Cerebellar nuclear complex (tissue), 1 donor: ENCODE data around the gene TSSK6.
"Not testable (repeated sequence)": the region's sequence is repeated elsewhere in the genome, so short reads cannot be mapped to it uniquely, and the experiment has no call there.

Source experiments
- DNase-seq, 2 experiments: peaks; one replicate each; lab custom pipeline; 2025; lab: John Stamatoyannopoulos, UW

TSSK6 gene

DNA sequence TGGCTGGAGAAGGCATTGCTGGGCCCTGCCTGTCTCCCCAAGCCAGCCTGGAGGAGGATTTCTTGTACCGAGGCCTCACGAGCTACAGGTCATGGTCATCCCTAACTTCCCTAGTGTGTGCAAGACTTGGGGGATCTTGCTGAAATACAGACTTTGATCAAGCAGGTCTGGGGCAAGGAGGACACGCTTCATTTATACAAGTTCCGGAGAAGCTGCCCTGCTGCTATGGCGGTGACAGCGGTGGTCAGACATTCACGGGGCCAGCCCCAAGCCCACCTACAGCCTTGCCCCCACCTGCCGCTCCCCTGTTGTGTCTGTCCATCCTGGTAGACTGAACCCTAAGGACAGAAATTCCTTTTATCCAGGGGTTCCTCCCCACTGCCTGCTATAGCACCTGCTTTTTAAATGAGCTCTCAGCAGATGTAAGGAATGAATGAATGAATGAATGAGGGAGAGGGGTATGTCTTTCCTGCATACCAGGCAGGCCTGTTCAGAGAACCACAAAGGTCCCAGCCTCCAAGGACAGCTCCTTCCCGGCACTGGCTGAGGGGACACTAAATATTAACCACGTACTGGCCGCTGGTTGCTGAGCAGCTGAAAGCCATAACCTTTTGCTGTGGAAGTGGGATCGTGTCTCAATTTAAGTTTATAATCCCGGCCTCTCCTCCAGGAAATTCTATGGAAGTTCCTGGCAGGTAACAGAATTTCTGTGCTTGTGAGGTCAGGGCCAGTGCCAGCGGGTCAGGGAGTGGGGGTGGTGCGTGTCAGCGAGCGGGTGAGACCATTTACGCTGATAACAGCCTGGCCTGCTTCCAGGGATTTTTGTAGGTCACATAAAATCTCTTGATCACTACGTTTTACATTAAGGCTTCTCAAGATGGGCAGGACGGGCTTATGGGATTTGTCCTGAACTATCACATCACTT, 27.1 kb downstream of the TSSK6 start:
- no peak for DNase-seq

DNA sequence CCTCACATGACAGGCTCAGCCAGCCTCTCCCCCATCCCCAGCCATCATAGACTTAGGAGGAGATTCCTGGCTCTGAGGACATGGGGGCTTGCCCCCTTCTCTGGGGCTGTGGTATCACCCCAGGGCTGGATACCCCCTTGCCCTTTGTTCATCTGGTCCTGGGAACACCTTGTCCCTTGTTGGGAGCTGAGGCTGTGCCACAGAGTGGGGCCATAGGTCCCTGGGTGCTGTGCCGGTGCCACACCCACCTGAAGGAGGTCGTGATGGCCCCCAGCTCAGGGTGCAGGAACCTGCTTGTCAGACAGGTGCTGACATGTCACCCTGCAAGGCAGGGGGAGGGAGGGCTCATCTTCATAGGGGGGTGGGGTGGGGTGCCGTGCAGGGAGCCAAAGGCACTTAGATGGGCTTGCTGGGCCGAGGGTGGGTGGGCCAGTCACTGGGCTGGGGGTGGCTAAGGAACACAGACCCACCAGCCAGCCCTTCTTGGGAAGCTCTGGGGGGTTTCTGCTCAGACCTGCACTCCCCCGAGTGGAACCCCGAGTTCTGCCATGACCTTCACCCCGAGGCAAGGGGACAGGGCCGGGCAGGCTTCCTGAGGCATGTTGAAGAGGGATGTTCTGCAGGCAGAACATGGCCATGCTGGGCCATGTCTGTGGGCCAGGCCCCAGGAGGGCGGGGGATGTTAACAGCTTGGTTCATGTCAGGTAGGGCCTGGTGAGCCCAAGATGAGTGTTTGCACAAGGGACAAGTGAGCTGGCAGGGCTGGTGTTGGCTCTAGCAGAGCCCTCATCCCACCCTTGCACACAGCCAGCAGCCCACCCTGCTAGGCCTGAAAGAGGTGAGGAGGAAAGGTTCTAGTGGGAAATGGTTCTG, 28.0 kb downstream of the TSSK6 start:
- no peak for DNase-seq

DNA sequence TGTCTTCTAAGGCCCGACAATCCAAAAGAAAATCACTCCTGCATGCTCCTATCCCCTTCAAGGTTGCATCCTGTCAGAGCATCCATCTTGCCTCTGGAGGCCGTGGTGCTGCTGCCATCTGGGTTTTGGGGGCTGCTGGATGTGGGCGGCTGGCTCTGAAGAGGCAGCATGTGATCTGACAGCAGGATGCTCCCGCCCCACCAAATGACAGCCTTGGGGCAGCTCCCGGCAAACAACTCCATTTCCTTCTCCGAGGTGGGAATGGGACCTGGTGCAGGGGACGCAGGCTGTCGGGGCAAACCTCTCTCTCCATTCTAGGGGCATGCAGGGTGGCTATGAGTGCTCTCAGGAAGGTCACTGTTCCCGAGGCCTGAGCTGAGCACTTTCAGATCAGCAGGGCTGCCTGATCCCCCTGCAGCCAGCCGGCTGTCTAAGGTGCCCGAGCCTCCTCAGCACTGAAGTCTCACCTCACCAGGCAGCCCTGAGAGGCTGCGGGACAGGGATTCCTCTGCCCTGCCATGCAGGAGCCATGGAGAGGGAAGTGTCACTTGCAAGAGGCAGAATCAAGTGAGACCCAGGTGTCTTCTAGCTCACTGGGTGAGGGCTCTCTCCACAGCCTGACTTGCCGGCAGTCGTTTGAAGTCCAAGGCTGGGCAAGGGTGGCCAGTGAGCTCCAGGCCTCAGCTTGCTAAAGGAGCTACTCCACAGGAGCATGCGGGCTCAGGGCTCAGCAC, 28.8 kb downstream of the TSSK6 start:
- DNase-seq: no peak

DNA sequence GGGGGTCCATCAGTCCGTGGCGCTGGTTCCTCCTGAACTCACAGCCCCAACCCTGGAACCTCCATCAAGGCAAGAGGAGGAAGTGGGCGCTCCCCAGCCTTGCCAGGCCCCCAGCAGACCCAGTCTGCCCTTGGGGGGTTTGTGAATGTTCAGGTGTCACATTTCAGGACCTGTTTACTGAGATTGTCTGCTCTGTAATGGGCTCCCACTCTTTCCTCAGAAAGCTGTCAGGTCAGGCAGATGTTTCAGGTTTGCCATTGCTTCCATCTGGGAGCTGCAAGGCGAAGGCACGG, 29.4 kb downstream of the TSSK6 start:
- no peak for DNase-seq

DNA sequence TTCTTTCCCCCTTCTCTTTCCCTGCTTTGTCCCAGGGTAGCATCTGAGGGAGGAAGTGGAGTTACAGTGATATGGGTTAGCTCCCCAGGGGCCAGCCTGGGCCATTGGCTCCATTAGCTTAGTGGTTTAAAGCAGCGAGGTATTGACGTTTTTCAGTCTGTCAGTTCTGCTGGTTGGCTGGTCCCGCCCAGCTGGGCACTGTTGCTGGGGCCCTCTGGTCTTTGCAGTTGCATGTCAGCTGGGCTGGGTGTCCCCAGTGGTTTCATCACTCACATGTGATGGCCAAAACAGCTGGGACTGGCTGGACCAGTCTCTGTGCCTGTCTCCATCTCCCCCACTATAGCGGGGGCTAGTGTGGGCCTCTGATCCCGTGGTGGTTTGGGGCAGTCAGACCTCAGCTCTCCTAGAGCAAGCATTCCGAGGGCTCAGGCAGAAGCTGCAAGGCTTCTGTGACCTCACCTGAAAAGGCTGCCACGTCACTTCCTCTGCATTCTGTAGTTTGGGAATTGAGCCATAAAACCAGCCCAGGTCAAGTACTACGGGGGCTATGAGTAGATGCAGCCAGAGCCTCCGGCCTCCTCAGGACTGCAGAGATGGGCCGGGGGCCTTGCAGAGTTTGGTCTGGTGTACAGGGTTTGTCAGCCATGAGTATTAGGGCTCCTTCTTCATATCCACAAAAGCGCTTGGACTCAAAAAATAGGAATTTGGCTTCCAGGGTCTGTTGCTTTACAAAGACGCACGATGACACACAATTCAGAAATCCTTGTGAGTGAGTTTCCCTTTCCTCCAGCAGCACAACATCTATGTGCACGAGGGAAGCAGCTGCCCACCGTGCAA, 30.0 kb downstream of the TSSK6 start:
- no peak for DNase-seq

DNA sequence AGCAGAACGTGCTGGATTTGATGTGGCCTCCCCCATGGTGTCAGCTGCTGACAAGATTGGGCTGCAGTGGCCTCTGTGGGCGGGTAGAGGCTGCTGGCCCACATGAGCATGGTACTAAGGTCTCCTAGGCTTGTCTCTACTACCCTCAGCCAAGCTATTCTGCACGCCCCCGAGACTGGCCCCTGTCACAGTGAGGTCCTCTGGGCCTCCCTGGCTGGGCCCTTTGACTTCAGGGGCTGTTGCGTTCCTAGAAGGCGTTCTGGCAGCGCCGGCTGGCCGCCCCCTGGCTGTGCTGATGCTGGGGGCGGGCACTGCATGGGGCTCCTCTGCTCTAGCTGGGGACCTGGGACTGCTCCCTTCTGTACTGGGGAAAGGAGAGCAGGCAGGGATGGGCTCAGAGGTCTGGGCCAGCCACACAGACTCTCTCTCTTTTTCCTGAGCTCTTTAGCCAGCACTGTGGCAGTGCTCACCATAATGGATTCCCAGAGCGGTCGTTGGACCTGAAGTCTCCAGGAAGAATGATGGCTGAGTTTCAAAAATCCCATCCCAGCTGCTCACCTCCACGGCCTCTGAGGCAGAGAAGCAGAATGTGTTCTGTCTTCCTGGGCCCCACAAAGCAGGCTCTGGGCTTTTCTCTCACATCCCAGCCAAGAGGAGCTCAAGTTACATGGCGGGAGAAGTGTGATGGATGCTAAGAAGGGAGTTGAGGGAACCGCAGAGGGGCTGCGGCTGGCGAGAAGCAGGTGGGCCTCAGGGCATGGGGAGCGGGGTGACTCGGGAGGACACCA, 32.3 kb downstream of the TSSK6 start:
- DNase-seq: no peak

DNA sequence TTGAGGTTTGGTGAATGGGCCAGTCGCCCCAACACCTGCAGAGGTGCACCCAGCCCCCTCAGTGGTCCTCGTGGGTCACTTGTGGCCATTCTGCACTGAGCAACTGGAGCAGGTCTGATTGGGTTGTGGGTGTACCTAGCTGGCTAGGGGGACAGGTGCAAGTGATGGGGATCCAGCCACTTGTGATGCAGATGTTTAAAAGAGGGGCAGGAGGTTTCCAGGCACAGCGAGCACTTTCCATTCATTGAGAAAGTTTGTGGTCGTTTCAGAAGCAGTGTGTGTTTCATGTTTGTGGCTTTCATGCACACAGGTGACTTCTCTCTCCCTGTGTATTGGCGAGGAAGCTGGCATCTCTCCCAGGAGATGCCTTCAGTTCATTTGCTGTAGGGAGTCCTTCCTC, 34.7 kb downstream of the TSSK6 start:
- no peak for DNase-seq

DNA sequence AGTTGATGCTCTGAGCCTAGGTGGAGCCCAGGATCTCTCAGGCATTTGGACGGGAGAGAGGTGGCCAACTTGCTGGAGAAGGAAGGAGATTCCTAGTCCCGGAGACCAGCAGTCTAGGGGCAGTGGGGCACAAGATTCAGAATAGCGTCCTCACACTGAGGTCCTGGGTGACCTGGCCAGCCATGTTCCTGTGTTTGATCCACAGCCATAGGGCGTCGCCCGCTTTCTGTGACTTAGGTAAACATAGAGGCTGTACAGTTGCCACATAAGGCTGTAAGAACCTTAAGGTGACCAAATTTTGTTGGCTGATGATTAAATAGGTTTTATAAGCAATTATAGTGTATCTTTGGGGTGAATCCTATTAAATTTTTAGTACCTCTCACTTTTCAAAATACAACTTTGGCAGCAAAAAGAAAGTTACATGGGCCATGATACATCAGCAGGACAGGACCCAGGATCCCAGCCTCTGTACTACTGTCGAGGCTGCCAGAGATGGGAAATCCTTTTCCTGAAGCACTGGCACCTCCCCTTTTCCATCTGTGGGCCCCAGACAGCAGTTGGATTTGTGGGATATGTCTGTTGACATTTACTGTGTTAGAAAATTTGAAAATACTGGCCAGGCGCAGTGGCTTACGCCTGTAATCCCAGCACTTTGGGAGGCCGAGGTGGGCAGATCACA, 37.5 kb downstream of the TSSK6 start:
- no peak for DNase-seq

DNA sequence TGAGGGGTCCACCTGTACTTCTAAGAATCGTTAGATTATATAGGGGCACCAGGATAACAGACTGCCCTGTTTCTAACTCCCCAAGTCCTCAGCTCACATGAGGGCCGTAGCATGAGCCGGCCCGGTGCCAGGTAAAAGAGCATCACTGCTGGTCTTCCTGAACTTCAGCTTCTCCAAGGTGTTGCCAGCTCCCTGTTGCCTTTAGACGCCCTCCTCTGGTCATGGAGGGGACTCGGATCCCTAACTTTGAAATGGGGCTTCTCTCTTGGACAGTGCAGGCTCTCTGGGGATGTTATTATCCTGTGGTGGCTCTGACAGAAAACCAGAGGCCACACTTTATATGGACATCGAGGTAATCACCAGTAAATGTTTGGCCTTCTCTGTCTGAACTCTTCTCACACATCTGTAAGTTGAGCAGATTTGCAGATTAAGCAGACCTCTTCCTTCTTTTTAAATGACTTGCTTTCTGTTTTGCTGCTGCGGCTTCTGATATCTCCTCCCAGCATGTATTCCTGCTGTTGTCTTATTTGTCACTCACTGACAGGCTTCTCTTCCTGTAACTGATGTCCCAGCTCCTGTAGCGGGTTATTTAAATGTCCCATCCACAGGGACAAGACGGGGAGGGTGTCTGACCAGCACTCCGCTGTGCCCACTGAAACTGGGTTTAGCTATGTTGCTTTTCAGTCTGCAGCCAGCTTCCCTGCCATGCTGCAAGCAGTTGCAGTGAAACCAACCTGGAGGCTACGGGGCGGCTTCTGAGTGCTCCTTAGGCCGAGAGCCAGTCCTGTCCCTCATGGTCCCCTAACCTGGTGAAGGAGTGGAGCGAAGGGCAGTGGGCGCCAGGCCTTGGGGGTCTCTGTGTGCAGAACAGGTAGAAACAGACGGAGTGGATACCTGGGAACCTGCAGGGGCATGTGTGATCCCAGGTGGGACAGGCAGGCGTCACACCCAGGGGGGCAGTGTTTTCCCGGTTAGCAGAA, 39.2 kb downstream of the TSSK6 start:
- DNase-seq: peak in 1 of 2 experiments; percentile 19

DNA sequence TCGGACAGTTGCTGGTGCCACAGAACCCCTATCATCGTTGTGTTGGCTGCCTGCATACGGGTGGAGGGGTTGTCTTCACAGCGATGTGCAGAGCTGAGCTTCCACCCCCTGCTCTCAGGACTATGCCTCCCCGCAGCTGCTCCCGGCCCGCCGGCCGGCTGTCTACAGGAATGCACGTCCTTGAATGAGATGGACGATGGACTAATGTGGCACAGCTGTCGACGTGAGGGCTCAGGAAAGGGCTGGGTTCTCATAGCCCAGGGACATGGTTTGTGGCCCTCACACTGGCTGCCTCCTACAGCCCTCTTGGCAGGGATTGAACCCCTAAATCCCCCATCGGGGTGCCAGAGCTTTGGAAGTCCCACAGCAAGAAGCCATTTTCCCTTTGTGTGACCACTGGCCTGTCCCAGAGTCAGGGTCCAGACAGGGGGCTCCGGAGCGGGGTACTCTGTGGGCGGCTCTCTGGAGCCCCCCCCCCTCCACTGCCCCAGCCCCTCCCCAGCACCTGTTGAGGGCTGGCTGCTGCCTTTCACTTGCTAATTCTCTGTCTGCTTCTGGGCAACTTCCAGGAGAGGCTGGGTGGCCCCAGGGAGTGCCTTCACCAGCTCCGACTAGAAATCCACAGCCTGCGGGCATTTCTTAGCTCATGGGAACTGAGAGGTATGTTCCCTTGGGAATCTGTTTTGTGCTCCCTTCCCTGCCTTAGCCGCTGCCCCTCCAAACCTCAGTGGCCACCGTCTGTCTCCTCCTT, 40.2 kb downstream of the TSSK6 start:
- no peak for DNase-seq

DNA sequence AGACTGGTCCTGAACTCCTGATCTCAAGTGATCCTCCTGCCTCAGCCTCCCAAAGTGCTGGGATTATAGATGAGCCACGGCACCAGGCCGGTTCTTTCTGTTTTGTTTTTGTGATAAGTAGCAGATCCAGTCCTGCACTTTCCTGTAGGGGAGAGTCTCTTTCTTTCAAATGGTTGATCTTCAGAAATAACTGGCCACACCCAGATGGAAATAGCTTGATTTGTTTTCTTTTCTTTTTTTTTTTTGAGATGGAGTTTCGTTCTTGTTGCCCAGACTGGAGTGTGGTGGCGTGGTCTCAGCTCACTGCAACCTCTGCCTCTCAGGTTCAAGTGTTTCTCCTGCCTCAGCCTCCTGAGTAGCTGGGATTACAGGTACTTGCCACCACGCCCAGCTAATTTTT, 43.2 kb downstream of the TSSK6 start:
- not testable (repeated sequence) for DNase-seq

DNA sequence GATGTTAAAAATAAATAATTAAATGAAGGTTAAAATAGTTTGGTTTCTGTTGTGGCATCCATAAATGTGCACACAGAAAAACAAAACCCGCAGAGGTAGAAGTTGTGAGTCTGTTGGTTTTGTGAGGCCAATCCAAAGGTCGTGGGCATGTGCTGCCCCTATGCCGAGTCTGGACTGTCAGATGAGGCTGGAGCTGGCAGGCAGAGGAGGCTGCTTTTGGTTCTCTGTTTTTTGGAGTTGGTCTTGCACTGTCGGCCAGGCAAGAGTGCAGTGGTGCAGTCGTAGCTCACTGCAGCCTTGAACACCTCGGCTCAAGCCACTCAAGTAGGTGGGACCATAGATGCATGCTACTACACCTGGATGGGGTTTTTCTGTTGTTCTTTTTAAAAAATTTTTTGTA, 43.7 kb downstream of the TSSK6 start:
- no peak for DNase-seq

DNA sequence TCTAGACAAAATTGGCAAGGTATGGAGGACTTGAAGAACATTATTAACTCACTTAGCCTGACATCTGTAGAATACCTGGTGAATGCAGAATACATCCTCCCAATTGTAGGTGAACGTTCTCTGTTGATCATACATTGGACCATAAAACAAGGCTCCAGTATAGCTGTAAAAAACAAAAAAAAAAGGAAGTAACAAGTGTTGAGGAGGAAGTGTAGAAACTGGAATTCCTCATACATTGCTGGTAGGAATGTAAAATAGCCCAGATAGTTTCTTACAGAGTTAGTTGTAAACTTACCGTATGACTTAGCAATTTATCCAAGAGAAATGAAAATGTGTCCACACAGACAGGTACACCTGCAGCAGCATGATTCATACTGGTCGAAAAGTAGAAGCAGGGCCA, 44.8 kb downstream of the TSSK6 start:
- DNase-seq: no peak

DNA sequence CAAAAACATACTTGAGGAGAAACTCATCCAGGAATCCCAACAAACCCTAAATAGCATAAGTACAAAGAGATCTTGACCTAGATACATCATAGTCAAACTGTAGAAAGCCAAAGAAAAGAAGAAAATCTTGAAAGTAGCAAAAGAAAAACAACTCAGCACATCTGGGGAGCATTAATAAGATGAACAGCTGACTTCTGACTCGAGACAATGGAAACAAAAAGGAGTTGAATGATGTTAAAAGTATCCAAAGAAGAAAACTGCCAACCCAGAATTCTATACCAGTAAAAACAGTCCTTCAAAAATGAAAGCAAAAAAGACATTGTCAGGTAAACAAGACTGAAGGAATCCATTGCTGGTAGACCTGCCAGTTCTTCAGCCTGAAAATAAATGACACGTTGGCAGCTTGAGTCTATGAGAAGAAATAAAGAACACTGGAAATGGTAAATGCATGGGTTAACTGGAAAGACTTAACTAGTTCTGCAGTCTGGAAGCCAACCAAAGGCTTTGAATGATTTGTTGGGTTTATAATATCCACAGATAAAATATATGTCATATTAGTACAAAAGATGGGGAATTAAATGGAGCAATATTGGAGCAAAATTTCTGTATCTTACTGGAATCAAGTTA, 46.8 kb downstream of the TSSK6 start:
- no peak for DNase-seq

DNA sequence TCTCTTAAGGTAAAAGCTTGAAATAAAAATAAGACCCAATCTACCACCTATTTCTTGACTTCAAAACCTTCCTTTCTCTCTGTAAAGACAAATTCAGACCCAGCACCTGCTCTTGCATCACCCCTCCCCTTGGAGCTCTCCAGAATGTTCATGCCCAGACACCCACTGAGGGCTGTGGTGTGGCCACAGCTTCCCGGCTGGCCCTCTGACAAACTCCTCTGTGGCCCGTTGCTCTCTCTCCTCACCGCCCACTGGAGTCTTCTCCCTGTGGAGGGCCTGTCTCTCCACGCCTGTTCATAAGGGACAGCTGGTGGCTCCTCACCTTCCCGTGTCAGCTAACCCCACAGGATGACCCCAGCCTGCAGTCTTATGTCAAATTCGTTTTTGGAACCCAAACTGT, 49.1 kb downstream of the TSSK6 start:
- DNase-seq: no peak

DNA sequence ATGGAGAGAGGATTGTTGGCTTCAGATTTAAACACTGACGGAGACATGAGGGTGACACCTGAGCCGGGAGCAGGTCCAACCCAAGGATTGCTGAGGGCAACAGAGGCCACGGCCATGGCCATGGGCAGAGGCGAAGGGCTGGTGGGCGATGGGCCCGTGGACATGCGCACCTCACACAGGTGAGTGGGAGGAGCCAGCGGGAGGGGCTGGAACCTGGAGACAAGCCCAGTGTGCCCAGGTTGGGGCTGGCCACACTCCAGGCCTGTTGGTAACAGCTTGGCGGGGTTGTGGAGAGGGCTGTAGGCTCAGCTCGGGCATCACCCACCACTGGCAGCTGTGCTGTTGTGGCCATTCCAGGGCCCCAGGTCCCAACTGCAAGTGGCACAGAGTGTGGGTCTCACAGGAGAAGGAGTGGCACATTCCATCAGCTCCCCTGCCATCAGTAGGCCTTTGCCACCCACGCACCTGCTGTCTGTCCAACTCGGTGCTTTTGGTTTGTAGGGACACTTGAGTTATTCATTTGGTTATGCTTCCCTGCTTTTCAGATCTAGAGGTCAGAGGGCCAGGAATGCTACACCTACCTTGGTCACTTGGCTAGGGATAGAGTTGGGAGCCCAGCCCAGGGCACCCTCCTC, 49.8 kb downstream of the TSSK6 start:
- DNase-seq: no peak
